GM18858 (cell line): ENCODE data around the gene PDE6H.

Experiments
- ATAC-seq: cut with Tn5 transposase; IDR thresholded peaks from one replicate; pipeline ENCODE4 v1.9.1; 2021; ENCODE audit not compliant: unreplicated experiment

The PDE6H gene

DNA sequence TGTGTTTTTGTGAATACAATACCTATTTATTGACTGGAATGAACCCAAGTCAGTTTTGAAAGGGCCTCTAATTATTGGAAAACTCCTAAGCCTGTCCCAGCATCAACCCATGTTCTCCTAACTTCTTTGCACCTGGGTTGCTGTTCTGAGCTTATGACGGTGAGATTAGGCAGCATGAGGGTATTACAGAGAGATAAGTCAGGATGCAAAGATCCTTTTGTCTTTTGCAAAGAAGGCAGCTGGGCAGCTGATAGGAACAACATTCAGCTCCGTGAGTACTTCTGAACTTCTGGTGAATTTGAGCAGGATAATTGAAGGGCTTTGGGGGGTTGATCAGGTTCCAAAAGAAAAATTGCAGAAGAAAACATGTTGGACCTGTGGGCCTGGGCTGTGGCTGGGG lies at the start of gene PDE6H:
TSS of gene PDE6H (plus strand) at position 227 of the 400 bp plus-strand sequence. CDS start 4,971 bp downstream, outside the sequence.
- no peak for ATAC-seq

- no peak for ATAC-seq
Observed at GRCh38 chr12:14923944-14924343, 48.9 kb upstream of the PDE6H start.

- ATAC-seq = no peak
Observed at GRCh38 chr12:14924541-14924940, 48.3 kb upstream of the PDE6H start.

GRCh38 chr12:14927267-14927666 lies 45.6 kb upstream of the PDE6H start:
- ATAC-seq = peak; percentile 62

DNA sequence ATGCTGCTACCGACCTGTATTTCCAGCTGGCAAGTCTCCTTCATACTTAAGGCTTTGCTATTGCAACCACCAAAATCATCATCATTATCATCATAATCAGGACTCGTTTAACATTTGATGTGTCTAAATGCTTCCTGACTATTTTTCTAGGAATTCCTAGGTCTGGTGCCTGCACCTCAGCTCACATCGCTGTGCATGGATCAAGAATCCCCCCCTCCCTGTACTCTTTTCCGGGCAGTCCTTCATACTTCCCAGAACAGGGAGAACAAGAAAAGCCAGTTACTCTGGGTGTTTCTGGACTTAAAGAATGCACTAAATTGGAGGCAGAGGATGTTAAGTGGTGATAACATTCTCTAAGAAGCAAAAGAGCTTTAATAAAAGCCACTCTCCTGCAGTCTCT lies 43.9 kb upstream of the PDE6H start:
- no peak for ATAC-seq

DNA sequence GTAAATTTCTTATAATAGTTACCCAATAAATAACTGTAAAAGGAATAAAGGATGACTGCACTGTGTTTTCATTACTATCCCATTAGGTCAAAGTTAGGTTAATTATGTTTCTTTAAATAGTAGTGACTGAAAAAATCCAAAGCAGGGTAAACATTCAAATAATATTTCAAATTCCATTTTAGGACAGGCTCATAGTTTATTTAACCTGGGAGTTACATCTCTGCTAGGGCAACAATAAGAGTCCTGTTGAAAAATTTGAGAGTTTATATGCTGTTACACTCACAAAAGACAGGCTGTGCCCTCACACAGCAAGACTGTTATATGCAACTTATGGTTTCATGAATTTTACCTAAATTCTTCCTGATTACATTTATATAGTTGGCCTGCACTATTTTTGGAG lies 42.5 kb upstream of the PDE6H start:
- no peak for ATAC-seq

DNA sequence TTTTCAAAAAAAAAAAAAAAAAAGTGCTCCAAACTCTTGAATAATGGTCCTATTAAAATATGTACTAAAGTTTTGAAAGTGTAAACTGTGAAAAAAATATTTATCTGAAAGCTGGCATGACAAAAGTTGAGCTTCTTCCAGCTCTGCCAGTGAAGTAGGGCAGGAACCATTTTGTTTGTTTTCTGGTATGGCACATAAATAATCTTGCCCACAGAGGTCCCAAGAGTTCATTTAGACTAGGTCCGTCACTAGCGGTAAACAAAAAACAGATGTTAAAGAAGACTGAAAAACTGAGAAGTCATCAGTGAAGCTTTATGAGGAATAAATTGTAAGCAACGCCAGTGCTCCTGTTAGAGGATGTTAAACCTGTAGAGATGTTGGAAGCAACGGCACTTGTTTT lies 41.5 kb upstream of the PDE6H start:
- ATAC-seq = no peak

DNA sequence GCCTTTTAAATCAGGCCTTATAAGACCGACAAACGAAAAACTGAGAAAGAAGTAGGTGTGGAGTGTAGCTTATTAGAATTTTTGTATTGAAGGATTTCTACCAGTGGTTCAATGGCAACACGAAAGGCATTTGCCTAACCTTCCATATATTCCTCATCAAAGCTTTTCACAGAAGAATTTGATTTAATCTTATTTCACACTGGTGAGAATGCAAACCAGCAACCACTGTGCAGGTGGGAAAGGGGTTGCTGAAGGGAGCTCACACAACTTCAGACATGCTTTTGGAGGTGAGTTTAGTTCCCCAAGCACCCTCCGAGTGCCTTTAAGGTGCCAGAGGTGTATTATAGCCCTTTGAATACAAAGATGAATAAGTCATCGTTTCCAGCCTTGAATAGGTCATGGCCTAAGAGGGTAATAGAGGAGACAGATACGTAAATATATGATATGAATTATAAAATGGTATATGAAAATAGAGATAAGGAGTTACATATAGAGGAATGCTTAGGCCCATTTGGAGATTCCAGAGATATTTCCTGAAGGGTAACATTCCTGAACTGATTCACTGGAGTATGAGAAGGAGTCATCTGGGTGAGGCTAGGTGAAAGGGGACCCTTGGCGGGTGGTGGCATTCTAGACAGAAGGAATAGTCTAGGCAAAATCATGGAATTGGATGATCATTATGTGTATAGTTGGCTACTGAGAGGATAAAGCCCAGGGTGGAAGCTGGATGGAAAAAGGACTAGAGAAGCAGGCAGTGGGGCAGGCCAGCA lies 40.9 kb upstream of the PDE6H start:
- no peak for ATAC-seq

DNA sequence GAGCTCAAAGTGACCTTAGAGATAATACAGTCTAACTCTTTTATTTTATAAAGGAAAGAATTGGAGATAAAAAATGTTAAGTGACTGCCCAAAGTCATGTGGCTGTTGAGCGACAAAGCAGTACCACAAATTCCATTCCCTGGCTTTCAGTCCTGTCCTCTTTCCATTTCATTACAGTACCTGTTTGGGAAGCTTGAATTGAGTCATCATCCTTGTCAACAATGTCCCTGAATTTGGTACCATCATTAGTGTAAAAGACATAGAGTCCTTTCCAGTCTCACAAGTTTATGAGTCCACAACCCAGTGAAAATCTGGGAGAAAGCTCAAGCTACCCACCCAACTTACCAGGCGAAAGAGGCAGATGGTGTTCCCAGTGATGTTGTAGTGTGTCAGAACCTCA lies 38.3 kb upstream of the PDE6H start:
- no peak for ATAC-seq

DNA sequence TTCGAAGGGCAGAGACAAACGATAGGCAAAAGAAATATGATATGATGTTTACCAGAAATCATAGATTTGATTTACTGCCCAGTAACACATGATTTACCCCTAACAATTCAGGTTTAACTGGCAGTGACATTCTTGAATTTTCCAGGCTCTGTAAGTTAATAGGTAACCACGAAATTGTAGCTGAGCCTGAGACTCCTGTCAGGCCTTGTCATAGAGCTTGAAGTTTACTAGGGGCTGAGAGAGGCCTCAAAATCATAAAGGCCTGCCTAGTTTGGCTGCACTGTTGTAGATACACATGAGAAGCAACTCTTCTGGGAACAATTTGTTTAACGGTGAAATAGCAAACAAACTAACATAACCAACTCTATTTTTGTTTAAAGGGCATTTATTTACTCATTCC lies 37.8 kb upstream of the PDE6H start:
- ATAC-seq = no peak

GRCh38 chr12:14936224-14936861 lies 36.5 kb upstream of the PDE6H start:
- no peak for ATAC-seq

DNA sequence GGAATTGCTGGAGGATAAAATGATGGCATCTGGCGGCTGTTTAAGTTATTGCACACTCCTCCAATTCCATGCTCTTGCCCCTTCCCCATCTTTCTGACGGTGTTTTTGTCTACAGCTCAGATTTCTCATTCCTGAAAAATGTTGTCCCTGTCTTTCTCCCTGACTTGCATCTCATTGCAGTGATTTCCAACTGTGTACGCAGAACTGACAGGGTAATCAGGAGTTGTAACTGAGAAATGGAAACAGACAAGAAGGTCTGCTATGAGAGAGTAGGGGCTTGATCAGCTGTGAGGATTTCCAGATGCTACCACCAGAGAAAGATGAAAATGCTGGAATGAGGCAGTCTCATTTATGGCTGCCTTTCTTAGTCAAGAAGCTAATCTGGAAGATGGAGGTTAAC lies 35.8 kb upstream of the PDE6H start:
- no peak for ATAC-seq

GRCh38 chr12:14937689-14938088 lies 35.2 kb upstream of the PDE6H start:
- ATAC-seq = no peak

- no peak for ATAC-seq
Observed at GRCh38 chr12:14938301-14938700, 34.5 kb upstream of the PDE6H start, which contains the start of gene ERP27. ERP27 (minus strand) TSS chr12:14938537; CDS start chr12:14938508, 29 bp downstream.

GRCh38 chr12:14941369-14941768 lies 31.5 kb upstream of the PDE6H start:
- no peak for ATAC-seq

GRCh38 chr12:14942196-14942931 lies 30.5 kb upstream of the PDE6H start:
- ATAC-seq = no peak

GRCh38 chr12:14946162-14946561 lies 26.7 kb upstream of the PDE6H start:
- ATAC-seq = no peak

- ATAC-seq = no peak
Observed at GRCh38 chr12:14946861-14947260, 26.0 kb upstream of the PDE6H start.

DNA sequence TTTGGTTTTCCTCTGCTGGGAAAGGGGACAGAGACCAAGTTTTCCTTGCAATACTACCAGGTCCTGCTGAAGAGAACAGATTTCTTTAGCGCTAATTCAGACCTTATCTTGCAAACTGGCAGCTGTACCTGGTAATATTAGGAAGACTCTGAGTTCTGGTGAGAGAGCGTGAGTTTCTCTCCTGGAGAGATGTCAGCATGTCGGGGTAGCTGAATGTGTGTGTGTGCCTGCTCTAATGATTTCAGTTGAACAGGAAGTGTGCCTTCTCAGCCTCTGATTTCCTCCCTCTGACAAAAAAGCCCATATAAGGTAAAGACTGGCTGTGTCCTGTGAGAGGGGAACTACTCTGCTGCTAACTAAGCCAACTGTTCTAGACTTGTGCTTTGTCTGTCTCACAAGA lies 24.2 kb upstream of the PDE6H start:
- peak; percentile 92 for ATAC-seq

DNA sequence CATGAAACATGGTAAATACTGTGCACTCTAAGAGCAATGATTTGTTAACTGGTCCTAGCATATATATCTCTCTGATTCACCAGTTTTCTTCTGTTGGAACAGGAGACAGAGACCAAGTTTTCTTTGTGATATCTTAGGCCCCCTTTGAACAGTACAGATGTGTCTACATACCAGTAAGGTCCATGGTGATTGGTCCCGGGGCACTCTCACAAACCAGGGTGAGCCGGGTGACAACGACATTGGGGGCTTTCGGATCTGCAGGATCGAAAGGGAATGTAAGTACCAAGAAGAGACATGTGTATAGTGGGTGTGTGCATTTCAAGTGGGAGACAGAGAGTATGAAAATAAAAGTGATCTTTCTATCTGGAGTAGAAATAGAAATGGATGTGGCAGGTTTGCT lies 23.2 kb upstream of the PDE6H start:
- no peak for ATAC-seq

- no peak for ATAC-seq
Observed at GRCh38 chr12:14950421-14950820, 22.4 kb upstream of the PDE6H start.
